Hepatocyte (in vitro differentiated cells): Measurements from ENCODE around the gene EIF2B2. TPM values are rescaled to one million over a fixed set of nuclear protein-coding genes. Genes with fewer than 3 reads are reported as not detected.

ENCODE experiments used
- DNase-seq: peaks from one replicate; pipeline ENCODE4 v3.0.0-alpha.2; 2016; ENCODE audit warnings: low spot score
- H2AFZ ChIP-seq: fragments of 200-600 bp; sonication (generic); 2 replicates; pipeline ENCODE4 v1.6.0; 2016; ENCODE audit warnings: antibody characterized with exemption, mild to moderate bottlenecking
- H3K27ac ChIP-seq: fragments of 200-600 bp; sonication (generic); 2 replicates; pipeline ENCODE4 v1.5.1; 2016; ENCODE audit warnings: mild to moderate bottlenecking
- H3K27me3 ChIP-seq: fragments of 200-600 bp; sonication (generic); 2 replicates; pipeline ENCODE4 v1.6.1; 2016
- H3K36me3 ChIP-seq: fragments of 200-600 bp; sonication (generic); replicated peaks from 2 replicates; pipeline ENCODE4 v1.5.1; 2016; ENCODE audit warnings: low read depth; ENCODE audit not compliant: insufficient read depth
- H3K4me1 ChIP-seq: fragments of 200-600 bp; sonication (generic); 2 replicates; pipeline ENCODE4 v1.5.1; 2016; ENCODE audit warnings: mild to moderate bottlenecking, moderate library complexity; ENCODE audit not compliant: insufficient read depth
- H3K4me2 ChIP-seq: fragments of 200-600 bp; sonication (generic); 2 replicates; pipeline ENCODE4 v1.6.0; 2016
- H3K4me3 ChIP-seq: fragments of 200-600 bp; sonication (generic); 2 replicates; pipeline ENCODE4 v1.5.1; 2016; ENCODE audit warnings: mild to moderate bottlenecking
- H3K79me2 ChIP-seq: fragments of 200-600 bp; sonication (generic); 2 replicates; pipeline ENCODE4 v1.6.0; 2017; ENCODE audit warnings: mild to moderate bottlenecking
- H3K9me2 ChIP-seq: fragments of 200-600 bp; sonication (generic); replicated peaks from 2 replicates; pipeline ENCODE4 v1.6.0; 2017; ENCODE audit warnings: mild to moderate bottlenecking; ENCODE audit not compliant: insufficient read depth
- H3K9me3 ChIP-seq: fragments of 200-600 bp; sonication (generic); 2 replicates; pipeline ENCODE4 v1.5.1; 2016; ENCODE audit warnings: low read depth, mild to moderate bottlenecking
- H4K20me1 ChIP-seq: fragments of 200-600 bp; sonication (generic); 2 replicates; pipeline ENCODE4 v1.6.0; 2016; ENCODE audit warnings: mild to moderate bottlenecking; ENCODE audit not compliant: insufficient read depth, poor library complexity, severe bottlenecking
- EZH2 ChIP-seq: fragments of 200-600 bp; sonication (generic); IDR thresholded peaks from 2 replicates; pipeline ENCODE4 v1.6.1; 2016; ENCODE audit warnings: antibody characterized with exemption, mild to moderate bottlenecking, borderline replicate concordance
- EZH2phosphoT487 ChIP-seq: fragments of 200-600 bp; sonication (generic); IDR thresholded peaks from one replicate; pipeline ENCODE4 v1.6.1; 2018; ENCODE audit warnings: antibody characterized with exemption, mild to moderate bottlenecking, low read depth, moderate library complexity; ENCODE audit not compliant: unreplicated experiment, severe bottlenecking
- WGBS: methylation state at CpG from one replicate; pipeline ENCODE4 v1.1.6; 2016; ENCODE audit warnings: low lambda C conversion rate; ENCODE audit errors: missing lambda C conversion rate; 5-methylcytosine and 5-hydroxymethylcytosine counted together
- polyA plus RNA-seq: library from polyadenylated mRNA; unstranded; fragments of >200 nt; fragmentation: Nextera tagmentation; extraction: Ambion mirVana; gene quantifications from 2 replicates; pipeline ENCODE4 v1.2.1, GENCODE V29; 2016
- total RNA-seq: library from RNA; depleted of rRNA; stranded (reverse); fragments of >200 nt; gene quantifications from 2 replicates; pipeline ENCODE4 v1.2.3, GENCODE V29; 2014
- TF ChIP-seq, protein P1 (sequence below): fragments of 200-600 bp; sonication (generic); IDR thresholded peaks from 2 replicates; pipeline ENCODE4 v1.5.1; 2016; ENCODE audit warnings: antibody characterized with exemption, mild to moderate bottlenecking; ENCODE audit not compliant: poor library complexity

EIF2B2 gene
- total and polyA plus RNA-seq, 2 experiments from 2014 or later: 35.7 to 75.6 TPM

DNA sequence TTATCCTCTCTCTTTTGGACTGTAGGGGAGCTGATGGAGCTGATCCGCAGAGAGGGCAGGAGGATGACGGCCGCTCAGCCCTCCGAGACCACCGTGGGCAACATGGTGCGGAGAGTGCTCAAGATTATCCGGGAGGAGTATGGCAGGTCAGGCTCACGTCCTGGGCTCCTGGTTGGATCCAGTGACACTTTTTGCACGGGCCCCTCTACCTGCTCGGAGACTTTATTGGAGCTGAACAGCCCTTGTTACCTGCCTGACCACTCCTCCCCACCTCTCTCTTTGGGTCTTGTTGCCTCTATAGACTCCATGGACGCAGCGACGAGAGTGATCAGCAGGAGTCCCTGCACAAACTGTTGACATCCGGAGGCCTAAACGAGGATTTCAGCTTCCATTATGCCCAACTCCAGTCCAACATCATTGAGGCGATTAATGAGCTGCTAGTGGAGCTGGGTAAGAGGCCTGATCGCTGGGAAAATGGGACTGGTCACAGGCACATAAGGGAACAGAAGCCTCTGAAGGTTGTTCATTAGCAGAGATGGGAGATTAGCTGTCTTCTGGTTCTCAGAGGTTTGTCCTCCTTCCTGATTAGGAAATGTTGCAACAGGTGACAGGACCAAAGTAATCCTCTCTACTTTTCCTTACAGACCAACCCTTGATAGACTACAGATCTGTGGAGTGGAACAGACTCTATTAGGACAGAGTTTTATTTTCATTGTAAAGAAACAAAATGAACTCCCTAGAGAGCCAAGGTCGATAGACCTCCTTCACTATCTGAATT, 718 bp downstream of the EIF2B2 start:
- H3K4me2 ChIP-seq: peak overlapping the region; percentile 94
- H3K9me2 ChIP-seq: no peaks in the 10 kb centered on the region
- no peaks in the 10 kb centered on the region for H3K36me3 ChIP-seq
- peak; percentile 11 for DNase-seq
- no peaks in the 10 kb centered on the region for H3K27me3 ChIP-seq
- H2AFZ ChIP-seq: peak overlapping the region; percentile 28
- WGBS: 13% methylated on average over 18 of the region's 18 CpGs
- peak overlapping the region; percentile 54 for H3K4me3 ChIP-seq
- H3K9me3 ChIP-seq: no peaks in the 10 kb centered on the region
- no peaks in the 10 kb centered on the region for H4K20me1 ChIP-seq
- peaks cover 10% of the 10 kb centered on the region for H3K4me1 ChIP-seq
- peaks cover 24% of the 10 kb centered on the region for H3K79me2 ChIP-seq
- no peak for TF ChIP-seq EZH2
- TF ChIP-seq, protein P1, sequence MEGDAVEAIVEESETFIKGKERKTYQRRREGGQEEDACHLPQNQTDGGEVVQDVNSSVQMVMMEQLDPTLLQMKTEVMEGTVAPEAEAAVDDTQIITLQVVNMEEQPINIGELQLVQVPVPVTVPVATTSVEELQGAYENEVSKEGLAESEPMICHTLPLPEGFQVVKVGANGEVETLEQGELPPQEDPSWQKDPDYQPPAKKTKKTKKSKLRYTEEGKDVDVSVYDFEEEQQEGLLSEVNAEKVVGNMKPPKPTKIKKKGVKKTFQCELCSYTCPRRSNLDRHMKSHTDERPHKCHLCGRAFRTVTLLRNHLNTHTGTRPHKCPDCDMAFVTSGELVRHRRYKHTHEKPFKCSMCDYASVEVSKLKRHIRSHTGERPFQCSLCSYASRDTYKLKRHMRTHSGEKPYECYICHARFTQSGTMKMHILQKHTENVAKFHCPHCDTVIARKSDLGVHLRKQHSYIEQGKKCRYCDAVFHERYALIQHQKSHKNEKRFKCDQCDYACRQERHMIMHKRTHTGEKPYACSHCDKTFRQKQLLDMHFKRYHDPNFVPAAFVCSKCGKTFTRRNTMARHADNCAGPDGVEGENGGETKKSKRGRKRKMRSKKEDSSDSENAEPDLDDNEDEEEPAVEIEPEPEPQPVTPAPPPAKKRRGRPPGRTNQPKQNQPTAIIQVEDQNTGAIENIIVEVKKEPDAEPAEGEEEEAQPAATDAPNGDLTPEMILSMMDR: no peak
- no peak for TF ChIP-seq EZH2phosphoT487
- peak overlapping the region; percentile 37 for H3K27ac ChIP-seq

- Histone ChIP-seq H3K27me3 (no peaks in the 10 kb centered on the region), H3K27ac (no peak overlapping the region), H4K20me1 (no peaks in the 10 kb centered on the region), H3K4me3 (no peak overlapping the region), H3K9me3 (no peaks in the 10 kb centered on the region), H3K4me2 (no peak overlapping the region), H3K79me2 (peaks cover 24% of the 10 kb centered on the region), H3K36me3 (no peaks in the 10 kb centered on the region), H2AFZ (no peak overlapping the region), H3K9me2 (no peaks in the 10 kb centered on the region), H3K4me1 (peaks cover 10% of the 10 kb centered on the region)
- no peak for DNase-seq
- TF ChIP-seq EZH2: no peak
- TF ChIP-seq EZH2phosphoT487: no peak
- TF ChIP-seq, protein P1: no peak
- WGBS: 94% methylated on average over 3 of the region's 3 CpGs
Observed at GRCh38 chr14:75005357-75005756, 2.6 kb downstream of the EIF2B2 start.

DNA sequence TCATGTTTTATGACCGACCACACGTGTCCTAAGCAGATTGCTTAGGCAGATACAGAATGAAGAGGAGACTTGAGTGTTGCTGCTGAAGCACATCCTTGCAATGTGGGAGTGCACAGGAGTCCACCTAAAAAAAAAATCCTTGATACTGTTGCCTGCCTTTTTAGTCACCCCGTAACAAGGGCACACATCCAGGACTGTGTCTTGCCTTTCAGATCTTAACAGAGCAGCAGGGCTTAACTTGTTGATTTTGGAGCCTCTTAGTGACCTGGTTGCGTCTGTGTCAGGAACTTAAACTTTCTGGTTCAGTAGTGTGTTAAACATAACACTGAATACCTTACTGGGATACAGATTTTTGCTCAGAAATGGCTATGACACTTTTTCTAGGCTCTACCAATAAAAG, 6.5 kb downstream of the EIF2B2 start:
- no peaks in the 10 kb centered on the region for H4K20me1 ChIP-seq
- H3K36me3 ChIP-seq: no peaks in the 10 kb centered on the region
- peaks cover 12% of the 10 kb centered on the region for H3K79me2 ChIP-seq
- DNase-seq: no peak
- H2AFZ ChIP-seq: no peak overlapping the region
- 94% methylated on average over 4 of the region's 4 CpGs for WGBS
- no peaks in the 10 kb centered on the region for H3K9me3 ChIP-seq
- H3K27ac ChIP-seq: no peak overlapping the region
- H3K27me3 ChIP-seq: no peaks in the 10 kb centered on the region
- H3K4me3 ChIP-seq: no peak overlapping the region
- peaks cover 1% of the 10 kb centered on the region for H3K4me1 ChIP-seq
- no peak for TF ChIP-seq EZH2
- TF ChIP-seq EZH2phosphoT487: no peak
- TF ChIP-seq, protein P1: no peak
- H3K4me2 ChIP-seq: no peak overlapping the region
- no peaks in the 10 kb centered on the region for H3K9me2 ChIP-seq
